ENCODE results near the gene ATP5F1A.
A peak's percentile ranks its signal among the peaks of the same experiment; 100 is the strongest.
"Not testable (repeated sequence)": the region's sequence is repeated elsewhere in the genome, so short reads cannot be mapped to it uniquely, and the experiment has no call there.

ATP5F1A gene

DNA sequence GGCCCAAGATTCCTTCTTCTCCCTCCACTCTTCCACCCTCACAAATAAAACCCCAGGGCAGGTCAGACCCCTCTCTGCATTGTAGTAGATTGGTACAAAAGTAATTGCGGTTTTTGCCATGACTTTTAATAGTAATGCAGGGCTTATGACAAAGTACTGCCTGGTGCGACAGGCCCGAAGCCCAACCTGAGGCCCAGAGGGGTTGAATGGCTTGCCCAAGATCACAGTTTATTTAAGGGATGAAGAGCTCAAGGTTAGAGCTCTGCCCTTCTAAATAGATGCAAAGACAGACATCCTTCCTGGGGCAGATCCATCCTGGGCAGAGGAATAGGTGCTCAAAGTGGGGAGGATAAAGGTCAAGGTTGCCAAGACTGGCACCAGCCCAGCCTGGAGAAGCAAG, 25.1 kb downstream of the ATP5F1A start:
- DNase-seq = no peak

DNA sequence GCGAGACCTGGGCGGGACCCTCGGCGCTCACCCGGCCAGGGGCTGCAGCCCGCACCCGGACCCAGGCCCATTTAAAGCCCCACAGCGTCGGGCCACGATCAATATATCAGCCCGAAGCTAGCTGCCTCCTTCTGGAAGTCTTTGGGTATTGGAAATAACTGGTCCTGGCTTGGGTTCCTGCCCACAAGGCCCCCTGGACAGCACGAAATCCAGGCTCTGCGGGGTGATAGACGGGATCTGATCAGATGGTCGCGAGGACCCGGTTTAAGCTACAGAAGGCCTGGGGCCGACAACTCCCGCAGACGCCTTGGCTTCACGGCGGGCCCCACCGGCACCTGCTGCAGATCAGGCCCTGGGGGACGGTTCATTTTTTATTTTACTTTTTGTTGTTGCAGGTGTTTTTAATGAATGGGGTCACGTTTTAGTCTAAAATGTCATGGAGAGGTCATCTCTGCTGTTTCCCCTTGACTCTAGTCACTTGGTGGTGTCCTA, 25.7 kb downstream of the ATP5F1A start:
- no peak for DNase-seq

DNA sequence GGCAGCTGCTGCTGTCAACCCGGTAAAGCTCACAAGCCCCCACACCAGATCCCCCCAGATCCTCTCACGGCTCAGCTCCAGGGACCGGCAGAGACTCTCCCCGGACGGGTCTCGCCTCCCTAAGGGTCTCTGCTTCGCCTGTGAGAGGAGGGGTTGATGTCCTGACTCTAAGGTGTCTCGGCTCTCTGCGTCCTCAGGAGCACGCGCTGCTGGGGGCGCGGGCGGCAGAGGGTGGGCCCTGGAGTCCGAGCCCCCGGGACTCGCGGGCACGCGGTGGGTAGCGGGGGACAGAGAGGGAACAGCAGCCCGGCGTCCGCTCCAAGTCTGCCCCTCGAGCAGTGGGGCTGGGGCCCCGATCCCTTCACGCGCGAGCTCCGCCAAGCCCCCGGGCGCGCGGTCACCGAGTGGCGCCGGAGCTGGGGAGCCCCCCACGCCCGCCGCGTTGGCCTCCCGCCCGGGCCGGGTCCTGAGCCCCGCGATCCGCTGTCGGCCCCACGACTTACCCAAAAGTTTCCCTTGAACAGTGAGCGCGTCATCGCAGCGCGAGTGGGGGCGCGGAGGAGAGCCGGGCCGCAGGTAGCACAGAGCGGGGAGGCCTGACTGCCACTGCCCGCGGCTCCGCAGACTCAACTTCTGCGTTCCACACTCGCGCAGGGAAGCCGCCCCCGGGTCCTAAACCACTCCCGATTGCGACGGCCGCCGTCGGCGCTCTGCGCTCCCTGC, 26.3 kb downstream of the ATP5F1A start, which contains the start of gene PSTPIP2:
Gene PSTPIP2 (minus strand): TSS at position 608 of the 723 bp plus-strand sequence. CDS start 72 bp downstream, at position 536.
- peak; percentile 29 for DNase-seq

DNA sequence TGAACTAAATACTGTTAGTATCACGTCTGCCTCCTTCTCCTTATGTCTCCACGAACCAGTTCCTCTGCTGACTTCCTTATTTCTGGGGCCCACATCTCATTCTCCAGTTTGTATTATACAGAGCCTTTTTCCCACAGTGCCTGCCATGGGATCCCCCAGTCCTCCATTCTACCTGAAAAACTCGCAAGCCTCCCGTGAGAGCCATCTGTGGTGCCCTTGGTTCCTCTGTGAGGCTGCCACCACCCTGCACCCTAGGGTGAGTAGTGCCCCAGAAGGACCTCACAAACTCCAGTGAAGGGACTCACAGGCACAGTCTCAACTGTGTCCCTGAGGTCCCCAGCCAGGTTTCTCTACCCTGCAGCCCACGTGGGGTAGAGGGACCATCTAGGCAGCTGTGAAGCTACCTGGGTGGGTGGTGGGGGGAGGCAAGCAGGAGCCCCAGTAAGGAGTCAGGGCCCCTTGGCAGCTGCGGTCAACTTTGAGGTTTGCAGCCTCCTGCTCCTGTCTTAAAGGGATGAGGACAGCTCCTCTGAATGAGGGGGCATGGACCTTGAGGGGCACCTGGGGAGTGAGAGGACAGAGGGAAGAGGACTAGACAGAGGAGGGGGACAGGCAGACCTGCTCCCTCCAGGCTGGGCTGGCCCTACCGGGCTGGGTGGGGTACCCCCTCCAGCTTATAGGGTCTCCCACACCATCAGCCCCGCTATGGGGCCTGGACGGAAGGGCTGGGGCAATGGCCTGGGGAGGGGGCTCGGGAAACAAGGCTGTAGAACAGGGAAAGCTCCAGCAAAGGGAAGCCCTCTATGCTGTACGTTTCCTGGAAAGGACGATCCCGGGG, 27.1 kb downstream of the ATP5F1A start:
- no peak for DNase-seq

DNA sequence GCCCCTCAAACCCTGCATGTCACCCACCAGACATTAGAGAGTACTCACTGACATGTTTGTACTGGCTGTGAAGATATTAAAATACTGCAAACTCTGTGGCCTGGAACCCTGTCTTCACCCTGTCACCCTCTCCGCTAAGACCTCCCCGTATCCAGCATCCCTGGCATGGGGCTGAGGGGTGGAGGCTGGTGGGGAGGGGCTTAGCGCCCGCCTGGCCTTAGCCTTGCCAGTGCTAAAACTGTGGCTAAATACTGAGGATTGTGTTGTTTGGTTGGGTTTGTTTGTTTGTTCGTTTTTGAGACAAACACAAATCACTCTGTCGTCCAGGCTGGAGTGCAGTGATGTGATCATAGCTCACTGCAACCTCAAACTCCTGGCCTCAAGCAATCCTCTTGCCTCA, 27.9 kb downstream of the ATP5F1A start:
- no peak for DNase-seq

DNA sequence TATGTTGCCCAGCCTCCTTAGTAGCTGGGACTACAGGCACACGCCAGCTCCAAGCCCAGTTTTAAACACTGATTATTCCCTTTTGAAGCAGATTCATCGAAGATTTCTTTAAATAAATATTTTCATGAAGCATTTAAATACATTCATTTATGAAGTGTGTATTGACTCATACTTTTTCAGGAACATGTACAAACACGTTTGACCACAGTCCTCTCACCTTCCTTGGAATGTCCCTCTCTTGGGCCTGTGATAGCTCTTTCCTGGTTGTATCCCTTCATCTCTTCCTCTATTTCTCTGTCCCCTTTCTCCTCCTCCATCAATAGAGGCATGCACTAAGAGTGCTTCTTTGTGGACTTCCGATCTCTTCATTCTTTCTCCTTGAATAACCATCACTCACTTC, 28.6 kb downstream of the ATP5F1A start:
- no peak for DNase-seq

DNA sequence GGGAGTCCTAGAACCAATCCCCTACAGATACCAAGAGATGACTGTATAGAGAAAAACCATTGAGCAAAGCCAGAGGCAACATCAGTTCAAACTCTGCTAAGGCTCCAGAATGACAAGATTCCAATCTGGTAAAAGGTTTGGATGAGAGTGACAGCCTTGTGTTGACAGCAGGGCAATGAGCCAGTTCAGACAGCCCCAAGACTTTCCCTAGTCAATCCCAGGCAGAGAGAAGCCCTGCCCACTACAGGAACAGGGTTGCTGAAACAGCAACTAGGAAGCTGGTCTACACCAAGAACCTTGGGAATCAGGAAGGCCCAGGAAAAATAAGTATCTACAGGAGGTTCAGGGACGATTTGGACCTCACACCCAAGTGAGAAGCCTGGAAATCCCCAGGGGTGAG, 29.3 kb downstream of the ATP5F1A start:
- no peak for DNase-seq

DNA sequence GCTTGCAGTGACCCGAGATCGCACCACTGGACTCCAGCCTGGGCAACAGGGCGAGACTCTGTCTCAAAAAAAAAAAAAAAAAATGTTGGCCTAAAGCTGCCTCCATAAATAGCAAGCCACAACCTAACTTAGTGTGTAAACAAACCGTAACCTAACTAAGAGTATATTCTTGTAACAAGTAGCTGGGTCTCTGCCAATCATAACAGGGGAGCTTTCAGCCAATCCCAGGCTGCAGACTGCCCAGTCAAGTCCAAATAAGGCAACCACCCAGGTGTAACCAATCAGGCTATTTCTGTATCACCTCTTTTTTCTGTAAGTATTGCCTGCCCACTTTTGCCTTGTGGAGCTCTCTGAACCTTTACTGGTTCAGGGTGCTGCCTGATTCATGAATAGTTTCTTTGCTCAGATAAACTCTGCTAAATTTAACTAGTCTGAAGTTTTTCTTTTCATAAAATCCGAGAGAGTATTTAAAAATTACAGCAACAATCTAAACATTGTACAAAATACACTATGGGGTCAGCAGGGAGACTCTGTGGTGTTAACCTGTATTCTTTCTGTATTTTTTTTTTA, 30.6 kb downstream of the ATP5F1A start:
- DNase-seq = no peak

DNA sequence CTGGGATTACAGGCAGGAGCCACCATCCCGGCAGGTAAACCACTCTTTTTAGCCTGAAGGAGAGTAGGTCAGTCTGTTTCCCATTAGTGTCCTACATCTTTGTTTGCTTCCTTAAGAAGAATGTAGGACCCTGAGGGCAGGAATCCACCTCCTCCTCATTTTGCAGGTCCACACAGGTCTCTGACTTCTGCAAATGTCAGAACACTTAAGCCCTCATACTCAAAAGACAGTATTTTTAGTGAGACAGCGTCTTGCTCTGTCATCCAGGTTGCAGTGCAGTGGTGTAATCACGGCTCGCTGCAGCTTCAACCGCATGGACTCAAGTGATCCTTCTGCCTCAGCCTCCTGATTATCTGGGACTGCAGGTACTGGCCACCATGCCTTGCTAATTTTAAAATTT, 35.3 kb downstream of the ATP5F1A start:
- no peak for DNase-seq

DNA sequence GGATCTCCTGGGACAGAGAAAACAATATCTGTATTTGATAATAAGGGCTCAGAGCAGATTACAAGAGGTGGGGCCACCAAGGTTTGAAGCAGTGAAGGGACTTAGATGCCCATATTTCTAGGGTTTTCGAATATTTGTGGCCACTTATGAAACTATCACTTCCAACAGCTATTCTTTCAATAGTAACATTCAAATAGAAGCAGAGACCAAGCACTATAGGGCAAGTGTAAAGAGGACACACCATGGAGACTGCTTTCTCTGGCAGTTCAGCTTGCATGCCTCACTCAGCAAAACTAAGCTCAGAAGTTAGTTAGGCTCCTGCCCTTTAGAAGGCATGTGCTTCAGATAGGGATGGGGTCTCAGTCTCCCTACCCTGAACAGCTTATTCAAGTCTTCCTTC, 36.3 kb downstream of the ATP5F1A start:
- no peak for DNase-seq

DNA sequence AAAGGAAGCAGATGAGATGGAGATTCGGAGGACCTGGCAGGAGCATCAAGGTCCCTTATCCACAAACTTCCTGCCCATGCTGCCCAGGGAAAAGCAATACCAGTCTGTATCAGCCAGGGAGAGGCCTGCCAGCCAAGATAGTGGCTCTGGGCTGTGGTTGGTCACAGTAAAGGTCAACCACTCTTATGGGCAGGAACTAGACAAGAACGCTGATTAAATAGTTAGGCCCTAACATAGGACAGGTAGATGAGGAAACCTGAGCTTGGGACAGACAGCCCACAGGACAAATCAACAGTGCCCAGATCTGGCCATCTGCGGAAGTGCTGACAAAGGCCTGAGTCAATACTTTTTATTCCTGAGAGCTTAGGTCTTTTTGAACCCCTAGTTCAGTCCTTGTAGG, 36.7 kb downstream of the ATP5F1A start:
- DNase-seq = no peak

DNA sequence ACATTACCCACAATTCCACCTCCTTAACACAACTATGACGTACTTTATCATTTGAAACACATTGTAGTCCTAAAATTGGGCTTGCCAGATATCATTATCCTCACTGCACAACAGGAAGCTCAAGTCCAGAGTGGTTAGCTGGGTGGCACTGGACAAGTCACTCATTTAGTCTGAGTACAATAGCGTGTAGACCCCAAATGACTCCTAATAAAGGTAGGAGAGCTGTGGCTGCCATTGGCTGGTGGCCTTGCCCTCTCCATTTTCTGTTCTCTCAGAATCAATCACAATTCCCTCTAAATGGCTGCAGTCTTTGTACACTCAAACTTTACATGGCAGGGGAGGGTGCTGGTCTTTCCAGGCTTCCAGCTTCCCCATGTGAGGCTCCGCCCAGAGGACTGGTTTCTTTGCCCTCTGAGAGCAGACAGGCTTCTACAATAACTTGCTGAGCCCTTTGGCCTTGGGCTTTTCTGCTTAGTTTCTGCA, 37.7 kb downstream of the ATP5F1A start:
- no peak for DNase-seq

DNA sequence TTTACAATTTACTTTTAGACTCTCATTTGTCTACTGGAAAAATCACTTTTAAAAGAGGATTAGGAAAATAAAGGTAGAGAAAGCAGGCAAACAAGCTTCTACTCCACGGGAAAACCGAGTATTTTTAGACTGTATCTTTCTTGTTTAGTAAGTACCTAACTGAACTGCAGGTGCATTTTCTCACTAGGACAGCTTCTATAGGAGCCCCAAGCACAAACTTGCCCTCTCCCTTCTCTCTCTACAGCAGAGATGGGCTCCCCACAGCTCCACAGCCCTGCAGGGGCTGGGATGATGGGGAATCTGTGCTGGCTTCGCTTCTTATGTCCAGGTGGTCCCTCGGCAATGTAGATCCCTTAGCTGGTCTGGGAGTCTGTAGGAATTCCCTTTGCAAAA, 42.3 kb downstream of the ATP5F1A start:
- DNase-seq = no peak

DNA sequence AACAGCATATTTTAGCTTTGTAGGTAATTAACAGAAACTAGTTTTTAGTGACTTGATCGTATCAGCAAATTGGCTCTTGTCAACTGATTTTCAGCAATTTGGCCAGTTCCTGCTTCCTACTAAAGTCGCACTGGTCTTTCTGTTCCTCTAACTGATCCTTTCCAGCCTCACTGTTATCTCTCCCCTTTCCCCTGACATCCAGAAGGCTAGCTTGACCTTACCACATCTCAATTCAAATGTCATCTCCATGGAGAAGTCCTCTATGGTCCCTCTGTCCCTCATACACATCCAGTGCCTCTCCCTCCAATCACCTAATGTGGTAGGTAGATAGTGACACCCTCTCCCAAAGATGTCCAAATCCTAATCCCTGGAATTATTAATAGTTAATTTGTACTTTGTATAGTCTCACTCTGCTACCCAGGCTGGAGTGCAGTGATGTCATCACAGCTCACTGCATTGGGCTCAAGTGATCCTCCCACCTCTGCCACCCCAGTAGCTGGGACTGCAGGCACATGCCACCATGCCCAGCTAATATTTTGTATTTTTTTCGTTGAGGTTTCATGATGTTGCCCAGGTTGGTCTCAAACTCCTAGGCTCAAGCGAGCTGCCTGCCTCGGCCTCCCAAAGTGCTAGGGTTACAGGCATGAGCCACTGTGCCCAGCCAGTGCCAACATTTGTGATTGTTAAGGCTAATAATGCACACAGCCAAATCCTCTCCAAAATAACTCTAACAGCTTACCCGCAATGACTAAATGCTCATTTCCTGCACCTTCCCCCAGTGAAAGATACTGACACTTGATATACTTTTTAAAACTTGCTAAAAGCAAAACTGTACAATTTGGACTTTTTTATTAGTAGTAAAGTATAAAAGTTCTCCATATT, 42.9 kb downstream of the ATP5F1A start:
- no peak for DNase-seq

DNA sequence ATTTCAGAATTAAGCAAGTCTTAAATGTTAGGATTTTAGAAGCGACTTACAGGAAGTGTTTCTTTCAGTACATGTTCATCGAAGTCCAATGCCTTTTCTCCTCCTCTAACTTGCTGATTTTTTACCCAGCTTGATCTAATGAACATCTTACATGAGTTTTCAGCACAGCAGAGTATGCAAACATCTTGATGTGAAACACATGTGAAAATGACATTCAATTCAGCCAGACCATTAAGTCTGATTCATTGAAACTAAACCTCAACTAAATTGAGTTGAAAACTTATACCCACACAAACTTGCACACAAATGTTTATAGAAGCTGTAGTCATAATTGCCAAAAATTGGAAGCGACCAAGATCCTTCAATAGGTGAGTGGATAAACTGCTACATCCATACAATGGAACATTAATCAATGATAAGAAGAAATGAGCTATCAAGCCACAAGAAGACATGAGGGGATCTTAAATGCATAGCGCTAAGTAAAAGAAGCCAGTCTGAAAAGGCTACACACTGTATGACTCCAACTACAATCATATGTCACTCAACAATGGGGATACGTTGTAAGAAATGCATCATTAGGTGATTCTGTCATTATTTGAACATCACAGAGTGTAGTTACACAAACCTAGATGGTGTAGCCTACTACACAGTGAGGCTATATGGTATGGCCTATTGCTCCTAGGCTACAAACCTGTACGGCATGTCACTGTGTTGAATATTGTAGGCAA, 44.6 kb downstream of the ATP5F1A start:
- DNase-seq = no peak

DNA sequence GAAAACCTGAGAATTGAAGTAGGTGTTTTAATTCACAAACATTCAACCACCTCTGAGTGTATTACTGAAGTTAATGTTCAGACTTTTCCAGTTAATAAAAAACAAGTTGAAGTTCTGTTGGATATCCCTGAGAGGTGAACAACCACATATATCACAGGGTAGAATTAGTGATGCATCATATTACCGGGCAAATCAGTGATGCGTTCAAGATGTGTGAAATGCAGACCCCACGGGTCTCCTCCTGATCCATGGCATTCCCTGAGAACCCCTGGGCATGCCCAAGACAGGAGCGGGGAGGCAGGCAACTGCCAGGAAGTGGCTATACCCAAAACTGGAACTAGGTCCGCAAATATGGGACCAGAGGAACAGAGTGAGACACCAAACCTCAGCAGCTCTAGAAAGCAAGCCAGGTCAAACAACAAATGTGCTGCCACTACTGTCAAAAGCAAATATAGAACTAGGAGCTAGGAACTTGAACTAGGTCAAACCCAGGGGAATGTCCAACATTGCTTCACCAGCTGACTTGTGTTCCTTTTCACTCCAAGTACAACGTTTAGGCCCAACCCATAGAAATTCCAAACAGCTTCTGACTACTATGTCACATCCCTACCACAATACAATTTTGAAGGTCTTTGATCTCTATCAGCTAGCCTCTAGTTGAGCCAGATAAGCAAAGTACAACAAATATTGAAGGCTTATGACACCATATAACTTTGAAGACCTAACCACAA, 46.2 kb downstream of the ATP5F1A start:
- no peak for DNase-seq

DNA sequence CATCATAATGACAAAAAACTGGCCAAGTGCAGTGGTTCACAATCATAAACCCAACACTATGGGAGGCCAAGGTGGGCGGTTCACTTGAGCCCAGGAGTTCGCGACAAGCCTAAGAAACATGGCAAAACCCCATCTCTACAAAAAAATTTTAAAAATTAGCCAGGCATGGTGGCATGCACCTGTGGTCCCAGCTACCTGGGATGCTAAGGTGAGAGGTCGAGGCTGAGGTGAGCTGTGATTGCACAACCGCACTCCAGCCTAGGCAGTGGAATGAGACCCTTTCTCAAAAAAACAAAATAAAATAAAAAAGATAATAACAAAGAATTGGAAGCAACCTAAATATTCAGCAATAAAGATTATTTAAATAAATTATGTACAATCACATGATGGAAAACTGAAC, 47.8 kb downstream of the ATP5F1A start:
- no peak for DNase-seq

DNA sequence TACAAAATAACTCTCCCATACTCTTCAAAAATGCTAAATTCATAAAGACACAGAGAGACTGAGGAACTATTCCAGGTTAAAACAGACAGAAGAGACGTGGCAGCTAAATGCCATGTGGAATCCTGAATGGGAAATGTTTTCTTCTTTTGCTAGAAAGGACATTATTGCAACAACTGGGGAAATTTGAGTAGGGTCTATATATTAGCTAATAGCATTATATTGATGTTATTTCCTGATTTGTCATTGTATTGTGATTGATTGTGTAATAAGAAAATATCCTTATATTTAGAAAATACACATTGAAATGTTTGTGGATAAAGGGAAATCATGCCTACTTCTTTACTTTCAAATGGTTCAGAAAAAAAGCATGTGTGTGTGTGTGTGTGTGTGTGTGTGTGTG, 49.5 kb downstream of the ATP5F1A start:
- no peak for DNase-seq

DNA sequence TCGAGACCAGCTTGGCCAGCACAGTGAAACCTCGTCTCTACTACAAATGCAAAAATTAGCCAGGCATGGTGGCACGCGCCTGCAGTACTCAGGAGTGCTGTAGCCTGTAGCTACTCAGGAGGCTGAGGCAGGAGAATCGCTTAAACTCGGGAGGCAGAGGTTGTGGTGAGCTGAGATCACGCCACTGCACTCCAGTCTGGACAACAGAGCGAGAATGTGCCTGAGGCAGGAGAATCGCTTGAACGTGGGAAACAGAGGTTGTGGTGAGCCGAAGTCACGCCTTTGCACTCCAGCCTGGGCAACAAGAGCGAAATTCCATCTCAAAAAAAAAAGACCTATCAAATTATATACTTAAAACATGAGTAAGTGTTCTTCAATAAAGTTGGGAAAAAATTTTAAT, 50.7 kb downstream of the ATP5F1A start:
- DNase-seq = not testable (repeated sequence)

DNA sequence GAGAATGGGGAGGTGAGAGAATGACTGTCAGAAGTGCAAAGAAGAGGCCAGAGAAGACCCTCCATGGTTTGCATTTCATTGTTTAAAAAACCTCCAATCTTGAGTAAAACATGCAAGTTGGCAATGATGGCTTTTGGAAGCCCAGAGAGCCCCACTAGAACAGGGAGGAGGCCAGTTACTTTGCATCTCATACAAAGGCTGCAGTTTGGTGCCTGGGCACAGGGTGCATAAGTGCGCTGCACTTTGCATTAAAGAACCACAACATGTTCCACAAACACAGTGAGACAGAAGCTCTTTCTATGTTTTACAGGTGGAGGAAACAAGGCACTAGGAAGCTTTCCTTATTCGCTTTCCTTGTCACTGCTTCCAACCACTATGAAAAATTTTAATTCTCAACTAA, 51.4 kb downstream of the ATP5F1A start:
- DNase-seq = no peak

DNA sequence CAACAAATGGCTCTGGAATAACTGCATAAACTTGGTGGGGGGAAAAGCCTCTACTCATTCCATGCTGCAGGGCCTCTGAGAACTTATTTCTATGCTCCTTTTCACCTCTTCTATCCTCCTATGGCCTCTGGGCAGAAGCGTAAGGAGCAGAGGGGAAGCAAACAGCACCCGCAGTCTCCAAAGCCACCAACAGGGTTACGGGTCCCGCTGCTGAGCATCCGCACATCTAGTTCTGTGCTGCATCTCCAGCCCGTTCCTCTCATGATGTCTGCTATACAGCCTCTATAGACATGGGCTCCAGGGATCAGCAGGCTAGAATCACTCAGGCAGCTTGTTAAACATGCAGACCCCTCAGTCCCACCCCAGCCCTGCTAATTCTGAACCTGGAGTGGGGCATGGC, 52.0 kb downstream of the ATP5F1A start:
- no peak for DNase-seq

All from NCI-H2107 (cell line).